GM13977 (cell line): ENCODE data around the gene WSB2.
"Not testable (repeated sequence)": the region's sequence is repeated elsewhere in the genome, so short reads cannot be mapped to it uniquely, and the experiment has no call there.

Source experiments
- DNase-seq: peaks from one replicate; pipeline ENCODE4 v3.0.0; 2012; ENCODE audit warnings: low spot score
- in situ Hi-C: fragments of 300-500 bp; cut with MboI; formaldehyde crosslinking; loops from one replicate; pipeline ENCODE4 v1.12.0; 2022; ENCODE audit warnings: low sequenced_read_pairs, low pct_unique_long_range_greater_than_20kb, mixed read lengths, inconsistent platforms; ENCODE audit not compliant: unreplicated experiment
- TF ChIP-seq, protein P1 (sequence below): IDR thresholded peaks from 2 replicates; pipeline ENCODE4 v1.5.1; 2012; ENCODE audit warnings: mild to moderate bottlenecking, control low read depth; ENCODE audit not compliant: insufficient read depth; ENCODE audit errors: extremely low read depth, missing control alignments

Gene WSB2

DNA sequence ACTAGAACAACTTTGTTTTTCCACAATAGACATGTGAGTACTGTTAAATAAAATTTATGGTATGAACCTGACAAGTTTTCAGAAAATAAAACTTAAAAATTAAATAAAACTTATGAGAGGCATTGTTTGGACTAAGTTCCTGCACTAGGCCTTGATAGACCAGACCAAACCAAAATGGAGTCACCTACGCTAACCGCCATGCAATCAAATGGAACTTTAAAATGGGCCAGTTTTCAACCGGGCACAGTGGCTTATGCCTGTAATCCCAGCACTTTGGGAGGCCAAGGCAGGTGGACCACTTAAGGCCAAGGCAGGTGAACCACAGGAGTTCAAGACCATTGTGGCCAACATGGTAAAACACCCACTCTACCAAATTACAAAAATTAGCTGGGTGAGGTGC, 49.6 kb downstream of the WSB2 start:
- TF ChIP-seq, protein P1, sequence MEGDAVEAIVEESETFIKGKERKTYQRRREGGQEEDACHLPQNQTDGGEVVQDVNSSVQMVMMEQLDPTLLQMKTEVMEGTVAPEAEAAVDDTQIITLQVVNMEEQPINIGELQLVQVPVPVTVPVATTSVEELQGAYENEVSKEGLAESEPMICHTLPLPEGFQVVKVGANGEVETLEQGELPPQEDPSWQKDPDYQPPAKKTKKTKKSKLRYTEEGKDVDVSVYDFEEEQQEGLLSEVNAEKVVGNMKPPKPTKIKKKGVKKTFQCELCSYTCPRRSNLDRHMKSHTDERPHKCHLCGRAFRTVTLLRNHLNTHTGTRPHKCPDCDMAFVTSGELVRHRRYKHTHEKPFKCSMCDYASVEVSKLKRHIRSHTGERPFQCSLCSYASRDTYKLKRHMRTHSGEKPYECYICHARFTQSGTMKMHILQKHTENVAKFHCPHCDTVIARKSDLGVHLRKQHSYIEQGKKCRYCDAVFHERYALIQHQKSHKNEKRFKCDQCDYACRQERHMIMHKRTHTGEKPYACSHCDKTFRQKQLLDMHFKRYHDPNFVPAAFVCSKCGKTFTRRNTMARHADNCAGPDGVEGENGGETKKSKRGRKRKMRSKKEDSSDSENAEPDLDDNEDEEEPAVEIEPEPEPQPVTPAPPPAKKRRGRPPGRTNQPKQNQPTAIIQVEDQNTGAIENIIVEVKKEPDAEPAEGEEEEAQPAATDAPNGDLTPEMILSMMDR = no peak
- DNase-seq = no peak
- in situ Hi-C loops = no loop called here

DNA sequence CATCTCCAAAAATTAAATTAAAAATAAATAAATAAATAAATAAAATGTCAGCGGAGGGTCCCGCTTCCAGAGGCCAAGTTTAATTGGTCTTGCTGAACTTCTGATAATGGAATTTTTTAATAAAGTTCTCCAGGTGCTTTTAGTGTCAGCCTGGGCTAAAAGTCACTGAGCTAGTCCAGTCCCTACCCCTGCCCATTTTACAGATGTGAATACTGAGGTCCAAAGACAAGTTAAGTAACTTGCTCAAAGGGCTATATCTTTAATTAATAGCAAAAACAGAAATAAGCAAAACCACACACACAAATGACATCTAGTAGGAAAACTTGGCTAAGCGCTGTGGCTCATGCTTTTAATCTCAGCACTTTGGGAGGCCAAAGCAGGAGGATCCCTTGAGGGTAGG, 50.1 kb downstream of the WSB2 start:
- in situ Hi-C loops = no loop called here
- TF ChIP-seq, protein P1 = no peak
- DNase-seq = no peak

DNA sequence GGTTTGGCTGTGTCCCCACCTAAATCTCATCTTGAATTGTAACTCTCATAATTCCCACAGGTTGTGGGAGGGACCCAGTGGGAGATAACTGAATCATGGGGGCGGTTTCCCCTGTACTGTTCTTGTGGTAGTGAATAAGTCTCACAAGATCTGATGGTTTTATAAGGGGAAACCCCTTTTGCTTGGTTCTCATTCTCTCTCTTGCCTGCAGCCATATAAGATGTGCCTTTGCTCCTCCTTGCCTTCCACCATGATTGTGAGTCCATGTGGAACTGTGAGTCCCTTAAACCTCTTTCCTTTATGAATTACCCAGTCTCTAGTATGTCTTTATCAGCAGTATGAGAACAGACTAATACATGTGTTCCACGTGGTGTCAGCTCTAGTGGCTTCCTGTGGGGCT, 61.2 kb downstream of the WSB2 start:
- DNase-seq, in situ Hi-C loops: not testable (repeated sequence)

DNA sequence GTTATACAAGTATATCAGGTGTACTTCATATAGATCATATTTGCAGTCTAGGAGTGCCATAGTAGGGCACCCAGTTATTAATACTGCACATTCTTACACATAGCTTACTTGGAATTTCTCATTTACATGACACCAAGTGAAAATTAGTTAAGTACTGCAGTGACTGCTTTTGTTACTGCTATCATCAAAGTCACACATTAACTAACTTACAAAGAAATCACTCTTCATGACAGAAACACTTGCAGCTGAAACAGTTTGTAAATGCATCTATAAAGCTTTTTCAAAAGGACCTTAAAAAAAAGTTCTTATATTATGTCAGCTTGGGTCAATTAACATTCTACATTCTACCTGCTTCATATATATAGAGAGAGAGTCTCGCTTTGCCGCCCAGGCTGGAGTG, 62.3 kb downstream of the WSB2 start:
- TF ChIP-seq, protein P1 = no peak
- in situ Hi-C loops = no loop called here
- DNase-seq = no peak

DNA sequence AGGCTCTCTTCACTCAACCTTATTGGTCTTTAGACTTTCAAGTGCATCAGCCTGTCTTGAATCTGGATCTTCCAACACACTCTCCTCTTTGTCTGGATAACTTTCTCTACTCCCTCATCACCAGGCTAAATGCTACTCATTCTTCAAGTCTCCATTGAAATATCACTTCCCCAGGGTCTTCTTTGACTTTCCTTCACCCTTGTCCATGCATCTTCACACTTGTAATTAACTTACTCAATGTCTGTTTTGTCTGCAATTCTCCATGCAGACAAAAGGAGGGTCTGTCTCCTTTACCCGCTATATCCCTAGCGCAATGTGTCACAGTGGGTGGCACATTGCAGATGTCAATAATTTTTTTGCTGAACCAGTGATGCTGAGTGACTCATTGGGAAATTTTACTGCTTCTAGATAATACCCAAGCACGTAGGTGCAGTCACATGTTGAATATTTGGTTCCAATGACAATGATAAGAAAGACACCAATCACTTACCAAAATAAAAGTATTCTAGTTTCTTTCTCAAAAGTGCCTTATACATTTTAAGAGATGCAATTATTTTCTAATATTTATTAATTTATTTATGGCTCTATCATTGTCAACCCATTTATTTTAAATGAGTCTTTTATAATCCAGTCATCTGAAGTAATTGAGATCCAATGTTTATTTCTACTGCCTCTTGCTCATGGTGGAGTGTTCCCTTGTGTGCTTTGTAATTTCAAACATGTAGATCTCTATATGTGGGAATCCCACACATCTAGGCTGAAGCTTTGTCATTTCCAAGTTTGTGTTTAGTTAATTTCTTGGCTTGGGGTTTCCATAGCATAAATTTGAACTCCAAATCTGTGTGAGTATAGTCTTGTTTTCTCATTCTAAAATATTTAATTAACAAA, 66.2 kb downstream of the WSB2 start:
- no peak for DNase-seq
- TF ChIP-seq, protein P1 = no peak
- in situ Hi-C loops = no loop called here

DNA sequence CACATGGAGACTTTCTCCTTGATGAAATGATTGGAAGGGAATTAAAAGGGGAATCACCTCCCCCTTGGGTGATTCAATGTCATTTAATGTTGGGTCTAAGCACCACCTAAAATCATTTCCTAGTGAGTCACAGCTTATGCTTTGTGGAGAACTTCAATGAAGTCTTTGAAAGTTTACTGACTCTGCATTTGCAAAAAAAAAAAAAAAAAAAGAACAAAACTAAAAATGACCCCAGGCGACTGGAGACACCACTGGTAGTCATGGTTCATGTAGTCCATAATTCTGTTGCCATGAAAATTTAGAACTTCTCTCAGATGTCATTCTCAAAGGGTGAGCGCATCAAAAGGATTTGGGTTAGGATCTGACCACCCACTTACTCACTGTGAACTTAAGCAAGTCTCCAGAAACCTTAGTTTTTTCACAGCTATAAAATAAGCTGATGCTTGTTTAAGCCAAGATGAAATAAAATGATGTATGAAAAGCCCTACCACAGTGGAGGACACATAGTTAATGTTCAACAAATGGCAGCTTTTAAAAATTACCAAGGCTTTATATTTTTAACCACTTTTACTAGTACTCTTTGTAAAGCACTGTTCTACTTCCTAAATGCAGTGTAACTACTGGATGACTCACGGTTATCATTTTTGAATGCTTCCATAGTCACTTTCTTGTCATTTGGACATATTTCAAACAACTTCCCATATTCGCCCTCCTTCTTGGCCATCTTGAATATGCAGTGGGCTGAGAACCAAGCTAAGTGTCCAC, 74.1 kb downstream of the WSB2 start:
- no peak for DNase-seq
- TF ChIP-seq, protein P1 = no peak
- in situ Hi-C loops = no loop called here

DNA sequence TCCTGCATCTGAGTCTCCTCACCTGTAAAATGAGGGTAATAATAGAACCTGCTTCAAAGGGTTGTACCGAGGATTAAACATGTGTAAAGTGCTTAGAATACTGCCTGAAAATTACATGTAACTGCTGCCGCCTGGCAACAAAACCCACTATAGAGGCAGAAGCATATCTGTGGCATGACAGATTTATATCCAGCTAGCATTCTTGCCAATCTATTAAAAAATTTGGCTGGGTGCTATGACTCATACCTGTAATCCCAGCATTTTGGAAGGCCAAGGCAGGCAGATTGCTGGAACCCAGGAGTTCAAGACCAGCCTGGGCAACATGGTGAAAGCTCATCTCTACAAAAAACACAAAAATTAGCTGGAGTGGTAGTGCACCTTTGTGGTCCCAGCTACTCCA, 75.8 kb downstream of the WSB2 start:
- no peak for DNase-seq
- TF ChIP-seq, protein P1 = no peak
- in situ Hi-C loops = no loop called here
